ENCODE data around the gene TMEM115.

GRCh38 chr3:50389414-50389767, 30.1 kb upstream of the TMEM115 start:
- TF ChIP-seq MAFK (IDR thresholded peaks at IDR 0.05; ENCODE audit: low read length) (no peak), EP300 (IDR thresholded peaks at IDR 0.05; ENCODE audit: low read length) (no peak), THAP7 (CRISPR knock-in tag; IDR thresholded peaks at IDR 0.05) (no peak), SRF (CRISPR knock-in tag; IDR thresholded peaks at IDR 0.05) (no peak), POLR2A (conservative IDR thresholded peaks at IDR 0.05) (no peak), IRF2 (CRISPR knock-in tag; IDR thresholded peaks at IDR 0.05) (no peak), EZH2 (IDR thresholded peaks at IDR 0.05; ENCODE audit: borderline replicate concordance, low read depth, low read length) (no peak), FOXA1 (IDR thresholded peaks at IDR 0.05; ENCODE audit: borderline replicate concordance) (no peak), ZBED1 (IDR thresholded peaks at IDR 0.05) (no peak)
